Measurements from ENCODE around the gene GPRC5D.

The GPRC5D gene

DNA sequence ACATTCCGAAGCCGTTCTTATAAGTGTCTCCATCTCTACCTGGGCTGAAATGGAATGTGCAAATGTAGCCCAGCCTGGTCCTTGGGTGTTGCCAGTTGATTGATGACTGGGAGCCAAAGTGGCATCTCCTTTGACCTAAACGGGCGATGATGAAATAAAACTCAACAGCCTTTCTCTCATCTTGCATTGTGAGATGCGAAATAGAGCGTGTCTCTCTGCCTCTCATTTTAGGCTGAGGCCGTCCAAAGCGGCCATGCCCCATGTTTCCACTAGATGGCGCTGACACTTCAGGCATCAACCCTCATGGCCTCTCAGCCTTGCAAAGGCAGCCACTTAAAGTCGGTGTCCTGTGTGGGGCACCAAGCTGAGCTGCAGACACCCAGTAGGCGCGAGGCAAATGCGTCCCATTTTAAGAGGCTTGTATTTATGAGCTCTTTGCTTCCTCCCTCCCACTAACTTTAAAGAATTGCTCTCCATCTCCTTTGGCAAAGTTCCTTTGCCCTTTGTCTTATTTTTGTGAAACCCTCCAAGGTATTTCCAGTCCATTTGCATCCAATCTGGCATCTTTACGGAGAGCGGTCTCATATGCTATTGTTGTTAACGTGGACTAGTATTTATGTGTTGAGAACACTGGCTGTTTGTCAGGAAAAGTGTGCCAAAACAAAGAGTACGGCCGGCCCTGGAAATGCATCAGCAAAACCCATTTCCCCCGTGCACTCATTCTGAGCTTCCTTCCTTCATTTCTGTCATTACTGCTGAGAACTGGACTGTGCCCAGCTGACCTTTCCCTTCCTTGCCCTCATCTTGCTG lies 35.6 kb downstream of the GPRC5D start:
- Histone ChIP-seq H3K4me1 (ENCODE audit: insufficient read depth, insufficient read length) (peaks cover 5% of the 10 kb centered on the region), H3K4me3 (ENCODE audit: insufficient read length, low read depth) (no peak overlapping the region), H3K27me3 (ENCODE audit: insufficient read depth, insufficient read length) (peaks cover 5% of the 10 kb centered on the region), H3K36me3 (ENCODE audit: insufficient read depth, insufficient read length, low read length) (no peaks in the 10 kb centered on the region), H3K9me3 (ENCODE audit: insufficient read depth, low read length) (no peaks in the 10 kb centered on the region), H3K9ac (ENCODE audit: insufficient read length, low read depth) (no peak overlapping the region)
- peak; percentile 94 for DNase-seq (ENCODE audit: low read depth, low spot score)
- TF ChIP-seq SUZ12 (IDR thresholded peaks at IDR 0.05; ENCODE audit: extremely low read depth, insufficient read depth, insufficient read length) (no peak), YY1 (IDR thresholded peaks at IDR 0.05; ENCODE audit: insufficient read depth, insufficient read length) (no peak), ZNF274 (IDR thresholded peaks at IDR 0.05; ENCODE audit: low read depth, low read length) (no peak)

DNA sequence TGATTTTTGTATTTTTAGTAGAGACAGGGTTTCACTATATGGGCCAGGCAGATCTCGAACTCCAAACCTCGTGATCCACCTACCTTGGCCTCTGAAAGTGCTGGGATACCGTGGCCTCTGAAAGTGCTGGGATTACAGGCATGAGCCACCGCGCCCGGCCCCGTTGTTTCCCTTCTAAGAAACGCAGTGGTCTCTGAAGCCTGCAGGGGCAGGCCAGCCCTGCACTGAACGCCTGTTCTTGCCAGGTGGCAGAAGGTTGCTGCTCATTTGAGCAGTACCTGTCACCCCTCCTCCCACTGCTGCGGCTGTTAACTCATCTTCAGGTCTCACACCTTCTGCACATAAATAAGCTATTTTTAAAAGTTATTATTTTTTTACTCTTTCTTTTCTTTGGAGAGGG lies 36.3 kb downstream of the GPRC5D start:
- H3K4me3 ChIP-seq (ENCODE audit: insufficient read length, low read depth): no peak overlapping the region
- peaks cover 5% of the 10 kb centered on the region for H3K4me1 ChIP-seq (ENCODE audit: insufficient read depth, insufficient read length)
- no peak for TF ChIP-seq ZNF274 (IDR thresholded peaks at IDR 0.05; ENCODE audit: low read depth, low read length)
- no peak for DNase-seq (ENCODE audit: low read depth, low spot score)
- no peak overlapping the region for H3K9ac ChIP-seq (ENCODE audit: insufficient read length, low read depth)
- H3K9me3 ChIP-seq (ENCODE audit: insufficient read depth, low read length): no peaks in the 10 kb centered on the region
- H3K27me3 ChIP-seq (ENCODE audit: insufficient read depth, insufficient read length): peaks cover 5% of the 10 kb centered on the region
- no peaks in the 10 kb centered on the region for H3K36me3 ChIP-seq (ENCODE audit: insufficient read depth, insufficient read length, low read length)

DNA sequence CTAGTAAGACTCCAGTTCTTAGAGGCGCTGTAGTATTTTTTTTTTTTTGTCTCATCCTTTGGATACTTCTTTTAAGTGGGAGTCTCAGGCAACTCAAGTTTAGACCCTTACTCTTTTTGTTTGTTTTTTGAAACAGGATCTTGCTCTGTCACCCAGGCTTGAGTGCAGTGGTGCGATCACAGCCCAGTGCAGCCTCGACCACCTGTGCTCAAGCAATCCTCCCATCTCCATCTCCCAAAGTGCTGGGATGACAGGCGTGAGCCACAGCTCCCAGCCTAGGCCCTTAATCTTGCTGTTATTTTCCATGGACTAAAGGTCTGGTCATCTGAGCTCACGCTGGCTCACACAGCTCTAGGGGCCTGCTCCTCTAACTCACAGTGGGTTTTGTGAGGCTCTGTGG lies 39.3 kb downstream of the GPRC5D start:
- Histone ChIP-seq H3K9ac (ENCODE audit: insufficient read length, low read depth) (no peak overlapping the region), H3K36me3 (ENCODE audit: insufficient read depth, insufficient read length, low read length) (no peaks in the 10 kb centered on the region), H3K9me3 (ENCODE audit: insufficient read depth, low read length) (no peaks in the 10 kb centered on the region), H3K4me1 (ENCODE audit: insufficient read depth, insufficient read length) (peaks cover 5% of the 10 kb centered on the region), H3K4me3 (ENCODE audit: insufficient read length, low read depth) (no peak overlapping the region), H3K27me3 (ENCODE audit: insufficient read depth, insufficient read length) (peaks cover 5% of the 10 kb centered on the region)
- TF ChIP-seq ZNF274 (IDR thresholded peaks at IDR 0.05; ENCODE audit: low read depth, low read length): no peak
- TF ChIP-seq YY1 (IDR thresholded peaks at IDR 0.05; ENCODE audit: insufficient read depth, insufficient read length): no peak
- no peak for TF ChIP-seq SUZ12 (IDR thresholded peaks at IDR 0.05; ENCODE audit: extremely low read depth, insufficient read depth, insufficient read length)
- DNase-seq (ENCODE audit: low read depth, low spot score): no peak

DNA sequence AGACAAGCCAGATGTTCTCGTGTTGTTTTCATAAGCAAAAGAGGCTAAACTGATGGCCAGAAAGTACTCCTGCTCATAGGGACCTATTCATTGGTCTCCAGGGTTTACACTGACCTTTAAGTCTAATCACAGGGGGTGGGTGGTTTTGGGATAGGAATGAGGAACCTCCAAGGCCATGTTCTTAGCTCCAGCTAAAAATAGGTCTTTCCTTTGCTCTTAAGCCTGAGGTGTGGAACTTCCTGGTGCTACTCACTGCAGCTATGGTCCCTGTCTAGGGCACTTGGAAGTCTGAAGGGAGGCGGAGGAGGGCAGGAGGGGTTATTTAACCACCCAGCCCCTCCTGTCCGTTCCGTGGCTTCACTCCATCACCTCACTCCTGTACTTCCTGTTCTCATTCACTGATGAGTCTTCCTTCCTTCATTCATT lies 42.0 kb downstream of the GPRC5D start:
- Histone ChIP-seq H3K27me3 (ENCODE audit: insufficient read depth, insufficient read length) (no peaks in the 10 kb centered on the region), H3K9ac (ENCODE audit: insufficient read length, low read depth) (no peak overlapping the region), H3K4me3 (ENCODE audit: insufficient read length, low read depth) (no peak overlapping the region), H3K4me1 (ENCODE audit: insufficient read depth, insufficient read length) (no peaks in the 10 kb centered on the region), H3K9me3 (ENCODE audit: insufficient read depth, low read length) (no peaks in the 10 kb centered on the region), H3K36me3 (ENCODE audit: insufficient read depth, insufficient read length, low read length) (no peaks in the 10 kb centered on the region)
- TF ChIP-seq ZNF274 (IDR thresholded peaks at IDR 0.05; ENCODE audit: low read depth, low read length) (no peak), SUZ12 (IDR thresholded peaks at IDR 0.05; ENCODE audit: extremely low read depth, insufficient read depth, insufficient read length) (no peak), YY1 (IDR thresholded peaks at IDR 0.05; ENCODE audit: insufficient read depth, insufficient read length) (no peak)
- DNase-seq (ENCODE audit: low read depth, low spot score): no peak

DNA sequence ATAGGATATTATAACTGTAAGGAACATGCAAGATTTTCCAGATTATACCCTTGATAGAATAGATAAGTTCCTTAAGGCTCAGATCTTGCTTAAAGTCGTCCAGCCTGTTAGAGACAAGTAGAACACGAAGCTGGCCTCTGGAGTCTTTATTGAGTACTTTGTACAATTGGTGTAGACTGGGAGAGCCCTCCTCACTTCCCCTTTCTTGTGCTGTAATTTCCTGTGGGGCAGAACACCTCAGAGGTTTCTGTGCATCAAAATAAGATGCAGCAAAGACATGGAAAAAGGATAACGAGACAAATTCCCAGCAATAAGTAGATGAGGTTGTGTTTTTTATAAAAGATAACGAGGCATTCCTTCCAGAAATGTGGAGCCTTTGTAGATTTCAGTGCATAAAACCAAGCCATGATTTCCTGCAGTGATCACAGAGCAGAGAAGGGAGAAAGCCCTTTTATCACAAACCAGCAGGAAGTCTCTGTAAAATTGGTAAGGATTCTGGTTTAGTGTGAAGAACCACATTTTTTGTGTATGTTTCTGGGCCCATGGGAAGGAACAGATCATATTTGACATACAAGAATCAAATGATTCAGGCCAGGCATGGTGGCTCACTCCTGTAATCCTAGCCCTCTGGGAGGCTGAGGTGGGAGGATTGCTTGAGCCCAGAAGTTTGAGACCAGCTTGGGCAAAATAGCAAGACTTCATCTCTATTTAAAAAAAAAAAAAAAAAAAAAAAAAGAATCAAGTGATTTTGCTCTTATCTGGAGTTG lies 42.6 kb downstream of the GPRC5D start:
- Histone ChIP-seq H3K27me3 (ENCODE audit: insufficient read depth, insufficient read length) (no peaks in the 10 kb centered on the region), H3K9me3 (ENCODE audit: insufficient read depth, low read length) (no peaks in the 10 kb centered on the region), H3K9ac (ENCODE audit: insufficient read length, low read depth) (no peak overlapping the region), H3K36me3 (ENCODE audit: insufficient read depth, insufficient read length, low read length) (no peaks in the 10 kb centered on the region), H3K4me1 (ENCODE audit: insufficient read depth, insufficient read length) (no peaks in the 10 kb centered on the region), H3K4me3 (ENCODE audit: insufficient read length, low read depth) (no peak overlapping the region)
- no peak for TF ChIP-seq YY1 (IDR thresholded peaks at IDR 0.05; ENCODE audit: insufficient read depth, insufficient read length)
- no peak for TF ChIP-seq ZNF274 (IDR thresholded peaks at IDR 0.05; ENCODE audit: low read depth, low read length)
- no peak for TF ChIP-seq SUZ12 (IDR thresholded peaks at IDR 0.05; ENCODE audit: extremely low read depth, insufficient read depth, insufficient read length)
- no peak for DNase-seq (ENCODE audit: low read depth, low spot score)

DNA sequence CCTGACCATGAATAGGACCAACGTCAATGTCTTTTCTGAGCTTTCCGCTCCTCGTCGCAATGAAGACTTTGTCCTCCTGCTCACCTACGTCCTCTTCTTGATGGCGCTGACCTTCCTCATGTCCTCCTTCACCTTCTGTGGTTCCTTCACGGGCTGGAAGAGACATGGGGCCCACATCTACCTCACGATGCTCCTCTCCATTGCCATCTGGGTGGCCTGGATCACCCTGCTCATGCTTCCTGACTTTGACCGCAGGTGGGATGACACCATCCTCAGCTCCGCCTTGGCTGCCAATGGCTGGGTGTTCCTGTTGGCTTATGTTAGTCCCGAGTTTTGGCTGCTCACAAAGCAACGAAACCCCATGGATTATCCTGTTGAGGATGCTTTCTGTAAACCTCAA lies 43.3 kb downstream of the GPRC5D start:
- Histone ChIP-seq H3K27me3 (ENCODE audit: insufficient read depth, insufficient read length) (no peaks in the 10 kb centered on the region), H3K9me3 (ENCODE audit: insufficient read depth, low read length) (no peaks in the 10 kb centered on the region), H3K9ac (ENCODE audit: insufficient read length, low read depth) (no peak overlapping the region), H3K4me3 (ENCODE audit: insufficient read length, low read depth) (no peak overlapping the region), H3K4me1 (ENCODE audit: insufficient read depth, insufficient read length) (peaks cover 4% of the 10 kb centered on the region), H3K36me3 (ENCODE audit: insufficient read depth, insufficient read length, low read length) (no peaks in the 10 kb centered on the region)
- TF ChIP-seq YY1 (IDR thresholded peaks at IDR 0.05; ENCODE audit: insufficient read depth, insufficient read length): no peak
- DNase-seq (ENCODE audit: low read depth, low spot score): no peak

DNA sequence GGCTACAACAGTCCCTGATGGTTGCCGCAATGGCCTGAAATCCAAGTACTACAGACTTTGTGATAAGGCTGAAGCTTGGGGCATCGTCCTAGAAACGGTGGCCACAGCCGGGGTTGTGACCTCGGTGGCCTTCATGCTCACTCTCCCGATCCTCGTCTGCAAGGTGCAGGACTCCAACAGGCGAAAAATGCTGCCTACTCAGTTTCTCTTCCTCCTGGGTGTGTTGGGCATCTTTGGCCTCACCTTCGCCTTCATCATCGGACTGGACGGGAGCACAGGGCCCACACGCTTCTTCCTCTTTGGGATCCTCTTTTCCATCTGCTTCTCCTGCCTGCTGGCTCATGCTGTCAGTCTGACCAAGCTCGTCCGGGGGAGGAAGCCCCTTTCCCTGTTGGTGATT lies 43.7 kb downstream of the GPRC5D start:
- Histone ChIP-seq H3K9me3 (ENCODE audit: insufficient read depth, low read length) (no peaks in the 10 kb centered on the region), H3K4me3 (ENCODE audit: insufficient read length, low read depth) (no peak overlapping the region), H3K36me3 (ENCODE audit: insufficient read depth, insufficient read length, low read length) (no peaks in the 10 kb centered on the region), H3K4me1 (ENCODE audit: insufficient read depth, insufficient read length) (peaks cover 5% of the 10 kb centered on the region), H3K27me3 (ENCODE audit: insufficient read depth, insufficient read length) (no peaks in the 10 kb centered on the region), H3K9ac (ENCODE audit: insufficient read length, low read depth) (no peak overlapping the region)
- no peak for TF ChIP-seq YY1 (IDR thresholded peaks at IDR 0.05; ENCODE audit: insufficient read depth, insufficient read length)
- TF ChIP-seq SUZ12 (IDR thresholded peaks at IDR 0.05; ENCODE audit: extremely low read depth, insufficient read depth, insufficient read length): no peak
- TF ChIP-seq ZNF274 (IDR thresholded peaks at IDR 0.05; ENCODE audit: low read depth, low read length): no peak
- DNase-seq (ENCODE audit: low read depth, low spot score): no peak

Measured in NT2/D1 (cell line).